GM19324 (cell line): ENCODE data around the gene MARK3.
"Not testable (repeated sequence)": the region's sequence is repeated elsewhere in the genome, so short reads cannot be mapped to it uniquely, and the experiment has no call there.

Source experiments
- ATAC-seq: cut with Tn5 transposase; IDR thresholded peaks from one replicate; pipeline ENCODE4 v1.9.1; 2021; ENCODE audit warnings: mild to moderate bottlenecking, moderate library complexity; ENCODE audit not compliant: unreplicated experiment, low FRiP score

MARK3 gene

GRCh38 chr14:103385152-103385928 is at the start of gene MARK3:
TSS of gene MARK3 (plus strand) at chr14:103385415. CDS start at chr14:103386030, 615 bp downstream.
- ATAC-seq: peak; percentile 95

GRCh38 chr14:103336191-103336590 is 49.0 kb upstream of the MARK3 start:
- ATAC-seq: no peak

- ATAC-seq: no peak
Measured at GRCh38 chr14:103337794-103338193, 47.4 kb upstream of the MARK3 start.

- no peak for ATAC-seq
Measured at GRCh38 chr14:103339561-103339960, 45.7 kb upstream of the MARK3 start.

GRCh38 chr14:103340480-103341212 is 44.6 kb upstream of the MARK3 start:
- no peak for ATAC-seq

- no peak for ATAC-seq
Measured at GRCh38 chr14:103341250-103342129, 43.7 kb upstream of the MARK3 start.

GRCh38 chr14:103343164-103343879 is 41.9 kb upstream of the MARK3 start:
- ATAC-seq: no peak

- no peak for ATAC-seq
Measured at GRCh38 chr14:103343905-103344797, 41.1 kb upstream of the MARK3 start.

GRCh38 chr14:103346286-103346685 is 38.9 kb upstream of the MARK3 start:
- no peak for ATAC-seq

GRCh38 chr14:103347091-103347815 is 38.0 kb upstream of the MARK3 start:
- ATAC-seq: no peak

- ATAC-seq: no peak
Measured at GRCh38 chr14:103348154-103348553, 37.1 kb upstream of the MARK3 start.

GRCh38 chr14:103349982-103350381 is 35.2 kb upstream of the MARK3 start:
- ATAC-seq: no peak

- ATAC-seq: no peak
Measured at GRCh38 chr14:103353362-103353761, 31.9 kb upstream of the MARK3 start.

- no peak for ATAC-seq
Measured at GRCh38 chr14:103354141-103354540, 31.1 kb upstream of the MARK3 start.

- ATAC-seq: no peak
Measured at GRCh38 chr14:103356024-103356682, 29.1 kb upstream of the MARK3 start.

- ATAC-seq: not testable (repeated sequence)
Measured at GRCh38 chr14:103357552-103357951, 27.7 kb upstream of the MARK3 start.

- ATAC-seq: no peak
Measured at GRCh38 chr14:103360548-103360947, 24.7 kb upstream of the MARK3 start.

GRCh38 chr14:103361867-103362266 is 23.3 kb upstream of the MARK3 start:
- no peak for ATAC-seq
